ENCODE results near the gene KRTAP12-4.

The KRTAP12-4 gene

DNA sequence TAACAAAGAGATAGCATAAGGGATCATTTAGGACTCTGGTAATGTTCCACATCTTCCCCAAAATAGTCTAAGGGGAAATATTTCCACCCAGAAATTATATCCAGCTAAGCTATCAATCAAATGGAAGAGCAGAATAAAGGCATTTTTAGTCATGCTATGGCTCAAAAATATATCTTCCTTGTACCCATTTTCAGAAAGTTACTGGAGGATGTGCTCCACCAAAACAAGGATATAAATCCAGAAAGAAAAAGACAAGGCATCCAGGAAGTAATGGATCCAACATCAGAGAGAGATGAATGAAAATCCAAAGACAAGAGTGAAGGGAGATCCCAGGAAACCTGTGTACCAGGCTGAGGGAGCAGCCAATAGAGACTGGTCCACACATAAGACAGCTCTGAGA lies 45.3 kb downstream of the KRTAP12-4 start:
- no peak for DNase-seq

DNA sequence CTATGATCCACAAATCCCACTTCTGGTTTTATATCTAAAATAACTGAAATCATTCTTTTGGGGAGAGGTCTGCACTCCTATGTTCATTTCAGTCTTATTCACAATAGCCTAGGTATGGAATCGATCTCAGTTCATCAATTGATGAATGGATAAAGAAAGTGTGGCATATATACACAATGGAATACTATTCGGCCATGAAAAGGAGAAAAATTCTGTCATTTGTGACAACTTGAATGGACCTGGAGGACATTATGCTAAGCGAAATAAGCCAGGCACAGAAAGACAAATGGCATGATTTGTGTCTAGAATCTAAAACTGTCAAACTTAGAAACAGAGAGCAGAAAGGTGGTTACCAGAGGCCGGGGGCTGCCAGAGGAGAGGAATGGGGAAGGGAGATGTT lies 48.0 kb downstream of the KRTAP12-4 start:
- DNase-seq: no peak
